Neural progenitor cell (in vitro differentiated cells): ENCODE measurements around the gene ATP8B4. TPM values are rescaled to one million over a fixed set of nuclear protein-coding genes. Genes with fewer than 3 reads are reported as not detected.

Experiments
- DNase-seq: peaks from one replicate; pipeline ENCODE4 v3.0.0-alpha.2; 2016; ENCODE audit warnings: low spot score
- H2AFZ ChIP-seq: fragments of 200-600 bp; sonication (generic); replicated peaks from 2 replicates; pipeline ENCODE4 v1.6.1; 2016; ENCODE audit warnings: antibody characterized with exemption
- H3F3A ChIP-seq: fragments of 200-600 bp; sonication (generic); 2 replicates; pipeline ENCODE4 v1.6.1; 2016; ENCODE audit warnings: antibody characterized with exemption, low read depth
- H3K27ac ChIP-seq: fragments of 200-600 bp; sonication (generic); 2 replicates; pipeline ENCODE4 v1.5.1; 2016; ENCODE audit warnings: mild to moderate bottlenecking
- H3K27me3 ChIP-seq: fragments of 200-600 bp; sonication (generic); 2 replicates; pipeline ENCODE4 v1.6.1; 2016; ENCODE audit warnings: mild to moderate bottlenecking, moderate library complexity
- H3K36me3 ChIP-seq: fragments of 200-600 bp; sonication (generic); 2 replicates; pipeline ENCODE4 v1.5.1; 2016
- H3K4me1 ChIP-seq: fragments of 200-600 bp; sonication (generic); 2 replicates; pipeline ENCODE4 v1.6.1; 2016; ENCODE audit warnings: mixed run types
- H3K4me2 ChIP-seq: fragments of 200-600 bp; sonication (generic); 2 replicates; pipeline ENCODE4 v1.6.1; 2016
- H3K4me3 ChIP-seq: fragments of 200-600 bp; sonication (generic); 2 replicates; pipeline ENCODE4 v1.5.1; 2016
- H3K79me2 ChIP-seq: fragments of 200-600 bp; sonication (generic); 2 replicates; pipeline ENCODE4 v1.6.1; 2016; ENCODE audit warnings: low read depth
- H3K9ac ChIP-seq: fragments of 200-600 bp; sonication (generic); 2 replicates; pipeline ENCODE4 v1.6.1; 2016
- H3K9me3 ChIP-seq: fragments of 200-600 bp; sonication (generic); 2 replicates; pipeline ENCODE4 v1.5.1; 2016; ENCODE audit warnings: low read depth
- H4K20me1 ChIP-seq: fragments of 200-600 bp; sonication (generic); 2 replicates; pipeline ENCODE4 v1.6.1; 2016; ENCODE audit warnings: low read depth
- H3K27ac Mint-ChIP-seq: 3 replicates; pipeline ENCODE4 v1.8.0; 2021; ENCODE audit warnings: mixed read lengths
- H3K27me3 Mint-ChIP-seq: 2 replicates; pipeline ENCODE4 v1.8.0; 2022; ENCODE audit warnings: low read depth, mild to moderate bottlenecking, inconsistent platforms, moderate library complexity, mixed read lengths; ENCODE audit not compliant: insufficient read depth
- H3K36me3 Mint-ChIP-seq: 3 replicates; pipeline ENCODE4 v1.8.0; 2021; ENCODE audit warnings: mixed read lengths
- H3K4me1 Mint-ChIP-seq: 3 replicates; pipeline ENCODE4 v1.8.0; 2021; ENCODE audit warnings: mixed read lengths
- H3K4me3 Mint-ChIP-seq: 3 replicates; pipeline ENCODE4 v1.8.0; 2021; ENCODE audit warnings: mild to moderate bottlenecking, moderate library complexity, mixed read lengths
- H3K9me3 Mint-ChIP-seq: 3 replicates; pipeline ENCODE4 v1.8.0; 2020; ENCODE audit warnings: mixed read lengths
- EZH2 ChIP-seq: fragments of 200-600 bp; sonication (generic); IDR thresholded peaks from 2 replicates; pipeline ENCODE4 v1.6.1; 2017; ENCODE audit warnings: antibody characterized with exemption, mild to moderate bottlenecking, moderate library complexity
- EZH2phosphoT487 ChIP-seq: fragments of 200-600 bp; sonication (generic); IDR thresholded peaks from 2 replicates; pipeline ENCODE4 v1.6.1; 2017; ENCODE audit warnings: antibody characterized with exemption
- total RNA-seq: library from RNA; depleted of rRNA; stranded (reverse); fragments of >200 nt; gene quantifications from 2 replicates; pipeline ENCODE4 v1.2.3, GENCODE V29; 2015; ENCODE audit warnings: low replicate concordance
- TF ChIP-seq, protein P1 (sequence below): fragments of 200-600 bp; sonication (generic); IDR thresholded peaks from 2 replicates; pipeline ENCODE4 v1.5.1; 2017; ENCODE audit warnings: antibody characterized with exemption, mild to moderate bottlenecking

ATP8B4 gene
- total RNA-seq, 1 donor from 2014 or later = 2.7 TPM

GRCh38 chr15:50128266-50128665 lies 9.2 kb upstream of the ATP8B4 start:
- Histone ChIP-seq H3K4me3 (no peak overlapping the region), H3K4me2 (no peak overlapping the region), H3K27me3 (no peaks in the 10 kb centered on the region), H3F3A (no peaks in the 10 kb centered on the region), H3K9me3 (no peaks in the 10 kb centered on the region), H2AFZ (no peak overlapping the region), H3K27ac (no peak overlapping the region), H4K20me1 (no peaks in the 10 kb centered on the region), H3K9ac (no peak overlapping the region), H3K36me3 (no peaks in the 10 kb centered on the region), H3K79me2 (no peaks in the 10 kb centered on the region), H3K4me1 (no peaks in the 10 kb centered on the region)
- no peak for DNase-seq
- H3K4me3 Mint-ChIP-seq = no peak overlapping the region
- peaks cover 2% of the 10 kb centered on the region for H3K27me3 Mint-ChIP-seq
- no peaks in the 10 kb centered on the region for H3K36me3 Mint-ChIP-seq
- H3K27ac Mint-ChIP-seq = no peak overlapping the region
- TF ChIP-seq, protein P1, sequence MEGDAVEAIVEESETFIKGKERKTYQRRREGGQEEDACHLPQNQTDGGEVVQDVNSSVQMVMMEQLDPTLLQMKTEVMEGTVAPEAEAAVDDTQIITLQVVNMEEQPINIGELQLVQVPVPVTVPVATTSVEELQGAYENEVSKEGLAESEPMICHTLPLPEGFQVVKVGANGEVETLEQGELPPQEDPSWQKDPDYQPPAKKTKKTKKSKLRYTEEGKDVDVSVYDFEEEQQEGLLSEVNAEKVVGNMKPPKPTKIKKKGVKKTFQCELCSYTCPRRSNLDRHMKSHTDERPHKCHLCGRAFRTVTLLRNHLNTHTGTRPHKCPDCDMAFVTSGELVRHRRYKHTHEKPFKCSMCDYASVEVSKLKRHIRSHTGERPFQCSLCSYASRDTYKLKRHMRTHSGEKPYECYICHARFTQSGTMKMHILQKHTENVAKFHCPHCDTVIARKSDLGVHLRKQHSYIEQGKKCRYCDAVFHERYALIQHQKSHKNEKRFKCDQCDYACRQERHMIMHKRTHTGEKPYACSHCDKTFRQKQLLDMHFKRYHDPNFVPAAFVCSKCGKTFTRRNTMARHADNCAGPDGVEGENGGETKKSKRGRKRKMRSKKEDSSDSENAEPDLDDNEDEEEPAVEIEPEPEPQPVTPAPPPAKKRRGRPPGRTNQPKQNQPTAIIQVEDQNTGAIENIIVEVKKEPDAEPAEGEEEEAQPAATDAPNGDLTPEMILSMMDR = peak; percentile 15
- TF ChIP-seq EZH2 = no peak
- no peak for TF ChIP-seq EZH2phosphoT487
- peaks cover 4% of the 10 kb centered on the region for H3K9me3 Mint-ChIP-seq
- no peaks in the 10 kb centered on the region for H3K4me1 Mint-ChIP-seq

DNA sequence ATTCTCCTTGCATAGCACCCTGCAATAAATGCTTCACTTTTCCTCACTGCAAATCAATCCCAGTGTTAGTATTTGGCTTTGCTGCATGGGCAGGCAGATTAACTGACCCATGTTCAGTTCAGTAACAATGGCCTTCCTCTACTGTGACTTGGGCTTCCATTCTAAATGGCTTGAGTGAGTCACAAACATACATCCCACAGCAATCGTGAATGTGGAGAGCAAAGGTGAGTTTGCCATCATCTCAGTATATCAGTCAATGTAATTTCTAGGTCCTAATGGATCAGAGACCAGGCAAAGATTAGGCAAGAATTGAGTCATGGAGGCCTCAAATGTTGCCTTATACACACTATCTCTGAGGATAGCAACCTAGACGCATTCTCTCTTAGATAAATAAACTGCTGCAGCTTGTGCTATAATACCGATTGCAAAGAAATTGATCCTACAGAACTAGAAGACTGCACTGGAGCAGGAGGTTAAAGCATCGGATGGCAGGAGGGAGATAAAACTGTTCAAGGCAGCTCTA lies 8.3 kb upstream of the ATP8B4 start:
- H3K79me2 ChIP-seq = no peaks in the 10 kb centered on the region
- H3K9me3 ChIP-seq = no peaks in the 10 kb centered on the region
- no peaks in the 10 kb centered on the region for H3F3A ChIP-seq
- H3K4me2 ChIP-seq = no peak overlapping the region
- no peaks in the 10 kb centered on the region for H3K4me1 ChIP-seq
- TF ChIP-seq, protein P1 = no peak
- TF ChIP-seq EZH2 = no peak
- no peak for TF ChIP-seq EZH2phosphoT487
- Mint-ChIP-seq H3K27ac (no peak overlapping the region), H3K4me3 (no peak overlapping the region), H3K4me1 (no peaks in the 10 kb centered on the region), H3K27me3 (no peaks in the 10 kb centered on the region), H3K36me3 (no peaks in the 10 kb centered on the region), H3K9me3 (peaks cover 4% of the 10 kb centered on the region)
- DNase-seq = no peak
- H3K36me3 ChIP-seq = no peaks in the 10 kb centered on the region
- no peaks in the 10 kb centered on the region for H3K27me3 ChIP-seq
- no peak overlapping the region for H3K27ac ChIP-seq
- H3K4me3 ChIP-seq = no peak overlapping the region
- no peak overlapping the region for H2AFZ ChIP-seq
- H4K20me1 ChIP-seq = no peaks in the 10 kb centered on the region
- no peak overlapping the region for H3K9ac ChIP-seq

DNA sequence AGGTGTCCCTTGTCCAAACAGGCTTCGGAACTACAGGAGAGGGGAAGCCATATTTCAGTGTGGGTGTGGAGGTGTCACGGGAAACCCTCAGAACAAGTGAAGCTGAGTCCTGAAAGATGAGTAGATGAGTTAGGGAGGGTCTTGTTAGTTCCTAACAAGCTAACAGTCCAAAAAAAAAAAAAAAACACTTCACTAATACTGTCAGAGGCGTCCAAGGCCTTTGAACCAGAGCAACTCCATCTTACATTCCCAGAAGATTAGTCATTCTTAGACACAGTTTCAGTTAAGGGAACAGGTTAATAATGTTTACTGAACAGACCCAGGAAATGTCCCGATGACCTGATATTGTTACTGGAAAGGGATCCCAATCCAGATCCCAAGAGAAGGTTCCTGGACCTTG lies 7.0 kb upstream of the ATP8B4 start:
- DNase-seq = no peak
- TF ChIP-seq EZH2phosphoT487 = no peak
- TF ChIP-seq, protein P1 = no peak
- no peak for TF ChIP-seq EZH2

More for the DNA sequence above, 7.0 kb upstream of the ATP8B4 start:
- H3K27me3 Mint-ChIP-seq = no peaks in the 10 kb centered on the region
- no peaks in the 10 kb centered on the region for H3F3A ChIP-seq
- no peaks in the 10 kb centered on the region for H3K4me1 ChIP-seq
- H3K36me3 Mint-ChIP-seq = no peaks in the 10 kb centered on the region
- H3K4me3 ChIP-seq = no peak overlapping the region
- H3K9me3 ChIP-seq = no peaks in the 10 kb centered on the region
- H3K9ac ChIP-seq = no peak overlapping the region
- H3K9me3 Mint-ChIP-seq = peaks cover 4% of the 10 kb centered on the region
- H3K36me3 ChIP-seq = no peaks in the 10 kb centered on the region
- H3K27me3 ChIP-seq = no peaks in the 10 kb centered on the region
- no peak overlapping the region for H2AFZ ChIP-seq
- no peaks in the 10 kb centered on the region for H4K20me1 ChIP-seq
- no peak overlapping the region for H3K27ac ChIP-seq
- H3K27ac Mint-ChIP-seq = no peak overlapping the region
- no peak overlapping the region for H3K4me3 Mint-ChIP-seq
- H3K4me2 ChIP-seq = no peak overlapping the region
- no peaks in the 10 kb centered on the region for H3K4me1 Mint-ChIP-seq
- H3K79me2 ChIP-seq = no peaks in the 10 kb centered on the region
